Choroid plexus epithelial cell (primary cell): ENCODE results near the gene WT1.

Experiments
- DNase-seq: peaks from one replicate; pipeline ENCODE4 v3.0.0-alpha.2; 2010; ENCODE audit warnings: low read depth
- H3K4me3 ChIP-seq: 2 replicates; pipeline ENCODE4 v1.5.1; 2011; ENCODE audit warnings: low read depth, mild to moderate bottlenecking, control low read depth, low read length, moderate library complexity
- TF ChIP-seq, protein P1 (sequence below): conservative IDR thresholded peaks from 2 replicates; pipeline ENCODE4 v1.5.1; 2011; ENCODE audit warnings: low read depth, mild to moderate bottlenecking, control low read depth, inconsistent platforms, low read length, moderate library complexity

WT1 gene

DNA sequence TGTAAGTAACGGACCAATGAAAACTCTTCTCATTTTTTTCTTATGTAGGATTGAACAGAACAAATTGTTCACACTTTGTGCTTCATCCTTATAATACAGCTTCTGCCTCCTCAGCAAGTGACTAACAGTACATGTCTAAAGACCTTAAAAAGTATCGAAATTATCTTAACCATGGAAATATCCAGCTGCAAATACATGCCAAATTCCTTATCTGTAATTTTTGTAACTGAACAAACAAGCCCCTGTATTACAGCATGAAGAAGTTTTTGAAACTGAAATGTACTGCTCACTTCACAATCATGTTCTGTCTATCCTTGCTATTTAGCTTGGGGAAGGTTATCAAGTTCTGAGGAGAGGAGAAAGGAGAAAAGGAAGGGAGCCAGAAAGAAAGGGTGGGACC, 20.4 kb downstream of the WT1 start:
- H3K4me3 ChIP-seq, result no peak overlapping the region
- TF ChIP-seq, protein P1, sequence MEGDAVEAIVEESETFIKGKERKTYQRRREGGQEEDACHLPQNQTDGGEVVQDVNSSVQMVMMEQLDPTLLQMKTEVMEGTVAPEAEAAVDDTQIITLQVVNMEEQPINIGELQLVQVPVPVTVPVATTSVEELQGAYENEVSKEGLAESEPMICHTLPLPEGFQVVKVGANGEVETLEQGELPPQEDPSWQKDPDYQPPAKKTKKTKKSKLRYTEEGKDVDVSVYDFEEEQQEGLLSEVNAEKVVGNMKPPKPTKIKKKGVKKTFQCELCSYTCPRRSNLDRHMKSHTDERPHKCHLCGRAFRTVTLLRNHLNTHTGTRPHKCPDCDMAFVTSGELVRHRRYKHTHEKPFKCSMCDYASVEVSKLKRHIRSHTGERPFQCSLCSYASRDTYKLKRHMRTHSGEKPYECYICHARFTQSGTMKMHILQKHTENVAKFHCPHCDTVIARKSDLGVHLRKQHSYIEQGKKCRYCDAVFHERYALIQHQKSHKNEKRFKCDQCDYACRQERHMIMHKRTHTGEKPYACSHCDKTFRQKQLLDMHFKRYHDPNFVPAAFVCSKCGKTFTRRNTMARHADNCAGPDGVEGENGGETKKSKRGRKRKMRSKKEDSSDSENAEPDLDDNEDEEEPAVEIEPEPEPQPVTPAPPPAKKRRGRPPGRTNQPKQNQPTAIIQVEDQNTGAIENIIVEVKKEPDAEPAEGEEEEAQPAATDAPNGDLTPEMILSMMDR, result no peak
- DNase-seq, result no peak

DNA sequence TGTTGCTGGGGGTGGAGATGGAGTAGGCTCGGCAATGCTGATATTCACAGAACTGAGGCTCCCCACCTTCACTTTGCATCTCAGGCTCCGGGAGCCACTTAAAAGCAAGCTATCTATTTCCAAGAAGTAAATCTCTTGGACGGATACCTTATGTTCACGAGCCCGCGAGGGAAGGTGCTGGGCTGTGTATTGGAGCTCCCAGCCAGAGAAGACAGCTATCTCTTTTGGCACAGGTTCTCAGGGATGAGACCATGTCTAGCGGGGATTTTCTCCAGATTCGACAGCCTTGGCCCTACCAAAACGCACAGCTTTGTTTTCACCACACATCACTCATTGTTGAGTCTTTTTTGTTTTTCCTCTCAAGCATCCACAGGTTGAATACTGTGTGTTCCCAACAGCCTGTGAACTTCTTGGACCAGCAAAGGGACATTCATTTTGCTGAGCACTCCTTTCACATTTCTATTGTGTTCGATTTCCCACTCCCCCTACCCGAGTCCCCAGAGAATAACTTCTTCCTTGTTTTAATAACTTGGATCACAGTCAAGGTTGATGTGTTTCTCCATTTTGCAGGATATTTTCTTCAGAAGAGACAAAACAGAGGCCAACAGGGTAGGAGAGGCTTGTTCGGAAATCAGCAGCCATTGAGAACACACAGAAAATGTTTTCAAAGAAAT, 23.3 kb downstream of the WT1 start:
- no peak for DNase-seq
- H3K4me3 ChIP-seq, result no peak overlapping the region
- TF ChIP-seq, protein P1, result no peak

DNA sequence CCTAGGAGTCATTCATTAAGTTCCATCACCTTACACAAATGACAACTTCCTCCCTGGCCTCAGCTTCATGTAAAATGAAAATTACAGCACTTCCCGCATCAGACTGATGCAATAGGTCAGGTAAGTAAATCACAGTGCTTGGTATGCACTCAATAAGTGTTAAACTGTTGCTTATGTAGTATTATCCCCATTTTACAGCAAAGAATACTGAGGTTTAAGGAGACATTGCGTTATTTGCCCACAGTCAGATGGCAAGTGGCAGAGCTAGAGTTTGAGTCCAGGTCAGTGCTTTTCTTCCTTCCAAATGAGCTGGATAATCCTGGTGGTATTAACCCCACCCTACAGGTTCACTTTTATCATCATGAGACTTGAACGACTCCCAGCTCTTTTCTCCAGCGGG, 29.7 kb downstream of the WT1 start:
- TF ChIP-seq, protein P1, result no peak

DNA sequence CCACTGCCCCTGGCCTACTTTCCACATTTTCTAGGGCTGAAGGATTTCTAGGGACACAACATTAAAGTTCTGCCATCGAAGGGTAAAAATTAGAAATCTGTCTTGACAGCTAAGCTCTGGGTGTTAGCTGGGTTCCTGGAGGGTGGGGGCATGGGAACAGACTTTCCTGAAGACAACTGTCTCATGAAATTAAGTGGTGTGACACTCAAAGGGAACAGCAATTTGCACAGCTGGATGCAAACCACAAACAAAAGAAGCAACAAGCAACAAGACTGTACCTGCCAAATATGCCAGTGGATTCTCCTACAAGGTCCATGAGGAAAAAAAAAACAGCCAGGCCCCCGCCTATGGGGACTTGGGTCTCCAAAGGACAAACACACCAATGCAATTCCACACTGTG, 32.5 kb downstream of the WT1 start:
- TF ChIP-seq, protein P1, result no peak

More for the DNA sequence above, 29.7 kb downstream of the WT1 start:
- no peak for DNase-seq
- no peak overlapping the region for H3K4me3 ChIP-seq

DNA sequence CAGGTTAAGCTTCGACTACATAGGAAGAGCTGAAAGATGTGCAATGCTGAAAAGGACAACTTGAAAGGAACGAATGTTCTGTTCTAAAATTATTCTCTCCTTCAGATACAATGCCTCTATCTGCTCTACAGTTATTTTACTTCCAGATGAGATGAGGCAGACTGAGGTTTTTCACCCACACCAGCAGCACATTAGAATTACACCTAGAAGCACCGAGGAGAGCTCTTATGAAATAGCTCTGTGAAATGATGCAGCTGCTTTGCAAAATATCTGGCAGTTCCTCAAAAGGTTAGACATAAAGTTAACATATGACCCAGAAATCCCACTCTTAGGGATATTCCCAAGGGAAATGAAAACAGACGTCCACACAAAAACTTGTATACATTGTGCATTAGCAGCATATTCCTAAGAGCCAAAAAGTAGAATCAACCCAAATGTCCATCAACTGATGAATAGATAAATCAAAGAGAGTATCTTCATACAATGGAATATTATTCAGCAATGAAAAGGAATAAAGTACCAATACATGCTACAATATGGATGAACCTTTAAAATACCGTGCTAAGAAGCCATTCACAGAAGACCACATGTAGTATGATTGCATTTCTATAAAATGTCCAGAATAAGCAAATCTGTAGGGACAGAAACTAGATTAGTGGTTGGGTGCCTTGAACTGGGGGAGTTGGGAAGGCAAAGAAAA, 34.5 kb downstream of the WT1 start:
- TF ChIP-seq, protein P1, result no peak
- no peak overlapping the region for H3K4me3 ChIP-seq
- DNase-seq, result peak; percentile 39

More for the DNA sequence above, 32.5 kb downstream of the WT1 start:
- no peak overlapping the region for H3K4me3 ChIP-seq
- DNase-seq, result no peak

DNA sequence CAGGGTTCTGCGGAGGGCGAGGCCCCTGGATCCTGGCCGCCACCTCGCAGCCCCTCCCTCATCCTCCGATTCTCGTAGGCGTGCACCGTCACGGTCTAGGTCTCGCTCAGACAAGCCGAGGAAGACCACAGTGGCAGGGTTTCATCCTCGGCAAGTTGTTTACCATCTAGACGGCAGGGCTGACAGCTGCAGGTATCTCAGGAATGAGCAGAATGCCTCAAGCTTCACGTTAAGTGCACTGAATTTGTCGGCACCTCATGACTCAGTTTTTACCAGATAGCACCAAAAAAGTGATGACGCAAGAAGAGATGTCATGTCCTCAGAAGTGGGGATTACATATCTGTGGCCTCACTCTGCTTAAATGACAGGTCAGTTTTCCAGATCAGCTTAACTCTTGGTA, 35.1 kb downstream of the WT1 start:
- no peak overlapping the region for H3K4me3 ChIP-seq
- DNase-seq, result peak; percentile 81

More for the DNA sequence above, 35.1 kb downstream of the WT1 start:
- TF ChIP-seq, protein P1, result no peak
